MM.1S (cell line): Measurements from ENCODE around the gene MYO5C.
"Not testable (repeated sequence)": the region's sequence is repeated elsewhere in the genome, so short reads cannot be mapped to it uniquely, and the experiment has no call there.

Experiments used
- DNase-seq: peaks from one replicate; pipeline ENCODE4 v3.0.0-alpha.2; 2015
- H2AFZ ChIP-seq: fragments of 300-600 bp; sonication (generic); 2 replicates; pipeline ENCODE4 v1.6.0; 2016; ENCODE audit warnings: antibody characterized with exemption, low read length
- H3F3A ChIP-seq: fragments of 300-600 bp; sonication (generic); 2 replicates; pipeline ENCODE4 v1.6.1; 2016; ENCODE audit warnings: mild to moderate bottlenecking, antibody characterized with exemption, low read length, moderate library complexity, mixed read lengths; ENCODE audit not compliant: insufficient read depth
- H3K27ac ChIP-seq: fragments of 300-600 bp; sonication (generic); 2 replicates; pipeline ENCODE4 v1.5.1; 2016; ENCODE audit warnings: mild to moderate bottlenecking, low read length
- H3K27me3 ChIP-seq: fragments of 300-600 bp; sonication (generic); replicated peaks from 2 replicates; pipeline ENCODE4 v1.6.0; 2016; ENCODE audit warnings: low read length; ENCODE audit not compliant: insufficient read depth
- H3K36me3 ChIP-seq: fragments of 300-600 bp; sonication (generic); replicated peaks from 2 replicates; pipeline ENCODE4 v1.6.1; 2016; ENCODE audit warnings: mild to moderate bottlenecking, low read length, mixed read lengths; ENCODE audit not compliant: insufficient read depth
- H3K4me1 ChIP-seq: fragments of 300-600 bp; sonication (generic); 2 replicates; pipeline ENCODE4 v1.6.1; 2016; ENCODE audit warnings: low read length, mixed read lengths
- H3K4me2 ChIP-seq: fragments of 300-600 bp; sonication (generic); 2 replicates; pipeline ENCODE4 v1.6.0; 2016; ENCODE audit warnings: low read depth, low read length
- H3K4me3 ChIP-seq: fragments of 300-600 bp; sonication (generic); 2 replicates; pipeline ENCODE4 v1.5.1; 2016; ENCODE audit warnings: low read length, mixed read lengths
- H3K79me2 ChIP-seq: fragments of 300-600 bp; sonication (generic); 2 replicates; pipeline ENCODE4 v1.6.1; 2016; ENCODE audit warnings: mixed run types, low read length, mixed read lengths
- H3K9ac ChIP-seq: fragments of 300-600 bp; sonication (generic); 2 replicates; pipeline ENCODE4 v1.6.1; 2016; ENCODE audit warnings: low read length, mixed read lengths
- H3K9me2 ChIP-seq: fragments of 300-600 bp; sonication (generic); replicated peaks from 2 replicates; pipeline ENCODE4 v1.6.1; 2016; ENCODE audit warnings: mild to moderate bottlenecking, low read length, mixed read lengths; ENCODE audit not compliant: insufficient read depth
- H3K9me3 ChIP-seq: fragments of 300-600 bp; sonication (generic); replicated peaks from 2 replicates; pipeline ENCODE4 v1.6.1; 2016; ENCODE audit warnings: mild to moderate bottlenecking, low read length, mixed read lengths; ENCODE audit not compliant: insufficient read depth
- H4K20me1 ChIP-seq: fragments of 300-600 bp; sonication (generic); 2 replicates; pipeline ENCODE4 v1.6.1; 2016; ENCODE audit warnings: mild to moderate bottlenecking, low read length, moderate library complexity, mixed read lengths; ENCODE audit not compliant: insufficient read depth
- CTCF ChIP-seq: fragments of 300-600 bp; sonication (generic); IDR thresholded peaks from 2 replicates; pipeline ENCODE4 v1.5.1; 2016; ENCODE audit warnings: antibody characterized with exemption, low read length, mixed read lengths
- EZH2 ChIP-seq: fragments of 300-600 bp; sonication (generic); optimal IDR thresholded peaks from 2 replicates; pipeline ENCODE3; 2017; ENCODE audit warnings: low read depth, mild to moderate bottlenecking, antibody characterized with exemption, low read length, mixed read lengths
- EZH2phosphoT487 ChIP-seq: fragments of 300-600 bp; sonication (generic); IDR thresholded peaks from 2 replicates; pipeline ENCODE4 v1.6.1; 2018; ENCODE audit warnings: antibody characterized with exemption, low read length

The MYO5C gene

GRCh38 chr15:52287114-52287513, 8.5 kb downstream of the MYO5C start:
- H3K4me2 ChIP-seq = no peak overlapping the region
- H3K9ac ChIP-seq = no peak overlapping the region
- H3K79me2 ChIP-seq = peaks cover 33% of the 10 kb centered on the region

DNA sequence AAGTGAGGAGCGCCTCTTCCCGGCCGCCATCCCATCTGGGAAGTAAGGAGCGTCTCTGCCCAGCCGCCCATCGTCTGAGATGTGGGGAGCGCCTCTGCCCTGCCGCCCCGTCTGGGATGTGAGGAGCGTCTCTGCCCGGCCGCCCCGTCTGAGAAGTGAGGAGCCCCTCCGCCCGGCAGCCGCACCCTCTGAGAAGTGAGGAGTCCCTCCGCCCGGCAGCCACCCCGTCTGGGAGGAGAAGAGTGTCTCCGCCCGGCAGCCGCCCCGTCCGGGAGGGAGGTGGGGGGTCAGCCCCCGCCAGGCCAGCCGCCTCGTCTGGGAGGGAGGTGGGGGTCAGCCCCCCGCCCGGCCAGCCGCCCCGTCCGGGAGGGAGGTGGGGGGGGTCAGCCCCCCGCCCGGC, 9.7 kb downstream of the MYO5C start:
- not testable (repeated sequence) for H3K9me2 ChIP-seq, H3F3A ChIP-seq, H3K4me2 ChIP-seq, H3K27me3 ChIP-seq, H4K20me1 ChIP-seq, H3K9ac ChIP-seq, H3K4me3 ChIP-seq, H2AFZ ChIP-seq, H3K9me3 ChIP-seq, DNase-seq, H3K36me3 ChIP-seq, H3K27ac ChIP-seq
- Histone ChIP-seq H3K4me1 (peaks cover 19% of the 10 kb centered on the region), H3K79me2 (peaks cover 31% of the 10 kb centered on the region)

More at GRCh38 chr15:52287114-52287513, 8.5 kb downstream of the MYO5C start:
- Histone ChIP-seq H3F3A (0 out of 2 replicates have a peak, but pooled peaks cover 7% of the 10 kb centered on the region), H4K20me1 (no peaks in the 10 kb centered on the region), H3K4me3 (no peak overlapping the region), H3K36me3 (no peaks in the 10 kb centered on the region), H3K27me3 (no peaks in the 10 kb centered on the region), H3K4me1 (peaks cover 24% of the 10 kb centered on the region), H3K9me3 (no peaks in the 10 kb centered on the region), H3K9me2 (no peaks in the 10 kb centered on the region), H3K27ac (no peak overlapping the region), H2AFZ (no peak overlapping the region)
- no peak for DNase-seq
- no peak for TF ChIP-seq EZH2phosphoT487
- TF ChIP-seq EZH2 = no peak
- TF ChIP-seq CTCF = no peak

GRCh38 chr15:52284164-52284563, 11.4 kb downstream of the MYO5C start:
- H3K9me3 ChIP-seq = no peaks in the 10 kb centered on the region
- H3F3A ChIP-seq = no peaks in the 10 kb centered on the region
- no peak overlapping the region for H3K27ac ChIP-seq
- H4K20me1 ChIP-seq = no peaks in the 10 kb centered on the region
- H3K4me3 ChIP-seq = no peak overlapping the region
- peaks cover under 1% of the 10 kb centered on the region; the same call in 1 of the 2 replicates for H3K4me1 ChIP-seq
- no peak overlapping the region for H3K4me2 ChIP-seq
- H3K9ac ChIP-seq = no peak overlapping the region
- no peak overlapping the region for H2AFZ ChIP-seq
- TF ChIP-seq EZH2phosphoT487 (no peak), CTCF (no peak), EZH2 (no peak)
- H3K79me2 ChIP-seq = peaks cover 21% of the 10 kb centered on the region
- H3K9me2 ChIP-seq = no peaks in the 10 kb centered on the region
- H3K27me3 ChIP-seq = no peaks in the 10 kb centered on the region
- no peaks in the 10 kb centered on the region for H3K36me3 ChIP-seq
- no peak for DNase-seq

DNA sequence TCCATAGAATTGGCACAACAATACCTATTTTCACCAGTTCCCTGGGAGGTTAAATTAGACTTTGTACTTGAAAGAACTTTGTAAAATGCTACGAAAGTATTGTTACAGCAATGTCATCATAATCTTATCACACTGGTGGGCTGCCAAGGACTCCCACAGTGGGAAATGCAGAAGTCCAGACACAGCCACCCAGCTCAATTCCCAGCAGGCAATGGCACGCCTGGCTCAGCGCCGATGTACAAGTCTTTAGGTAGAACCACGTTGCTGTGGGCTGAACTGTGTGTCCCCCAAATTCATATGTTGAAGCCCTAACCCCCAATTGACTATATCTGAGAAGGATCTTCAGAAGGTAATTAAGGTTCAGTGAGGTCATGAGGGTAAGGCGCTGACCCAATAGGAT, 12.3 kb downstream of the MYO5C start:
- H3K9me3 ChIP-seq = no peaks in the 10 kb centered on the region
- no peak overlapping the region for H3K9ac ChIP-seq
- no peaks in the 10 kb centered on the region for H3K27me3 ChIP-seq
- H4K20me1 ChIP-seq = no peaks in the 10 kb centered on the region
- no peak for DNase-seq
- H3K27ac ChIP-seq = no peak overlapping the region
- no peaks in the 10 kb centered on the region for H3K9me2 ChIP-seq
- H3K79me2 ChIP-seq = peaks cover 12% of the 10 kb centered on the region
- H3F3A ChIP-seq = no peaks in the 10 kb centered on the region
- no peaks in the 10 kb centered on the region for H3K4me1 ChIP-seq
- no peak for TF ChIP-seq EZH2phosphoT487
- TF ChIP-seq EZH2 = no peak
- no peak for TF ChIP-seq CTCF
- no peak overlapping the region for H2AFZ ChIP-seq
- no peak overlapping the region for H3K4me2 ChIP-seq
- no peaks in the 10 kb centered on the region for H3K36me3 ChIP-seq
- H3K4me3 ChIP-seq = no peak overlapping the region
